Ecto neural progenitor cell (in vitro differentiated cells): ENCODE measurements around the gene SUGCT.

Source experiments
- DNase-seq: peaks from one replicate; pipeline ENCODE4 v3.0.0-alpha.2; 2018; ENCODE audit warnings: low spot score

SUGCT gene

DNA sequence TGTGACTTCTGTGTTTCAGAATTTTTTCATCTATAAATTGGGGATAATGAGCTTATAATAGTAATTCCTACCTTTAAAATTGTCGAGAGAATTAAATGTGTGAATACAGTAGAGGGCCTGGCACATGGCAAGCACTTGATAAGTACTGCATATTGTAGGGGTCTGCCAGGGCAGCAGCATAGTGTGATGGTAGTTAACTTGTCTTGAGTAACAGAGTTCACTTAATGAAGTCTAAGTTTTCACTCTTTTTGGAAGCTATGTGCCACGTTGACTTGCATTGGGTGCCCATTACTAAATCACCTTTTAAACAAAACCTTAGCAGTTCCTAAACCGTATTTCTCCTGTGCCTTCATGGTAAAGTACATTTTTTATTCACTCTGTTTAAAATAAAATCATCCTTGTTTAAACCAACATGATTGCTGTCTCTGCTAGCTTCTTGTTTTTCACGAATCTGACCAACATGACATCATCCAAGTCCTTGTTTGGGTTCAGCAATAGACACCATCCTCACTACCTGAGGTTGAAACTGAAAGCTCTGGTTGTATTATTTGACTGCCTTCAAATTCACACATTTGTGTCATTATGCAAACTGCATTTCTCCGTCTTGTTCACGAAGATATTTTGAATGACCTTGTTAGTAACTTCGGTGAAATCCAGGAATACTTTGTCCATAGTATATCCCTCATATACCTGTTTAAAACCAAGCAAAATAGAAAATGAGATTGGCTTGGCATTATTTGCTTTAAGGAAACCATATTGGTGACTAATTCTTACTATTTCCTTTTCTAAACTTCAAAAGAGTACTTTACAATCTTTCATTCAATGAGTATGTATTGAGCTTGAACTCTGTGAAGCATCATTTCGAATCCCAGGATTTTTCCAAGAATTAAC, 340.2 kb downstream of the SUGCT start:
- DNase-seq = no peak

DNA sequence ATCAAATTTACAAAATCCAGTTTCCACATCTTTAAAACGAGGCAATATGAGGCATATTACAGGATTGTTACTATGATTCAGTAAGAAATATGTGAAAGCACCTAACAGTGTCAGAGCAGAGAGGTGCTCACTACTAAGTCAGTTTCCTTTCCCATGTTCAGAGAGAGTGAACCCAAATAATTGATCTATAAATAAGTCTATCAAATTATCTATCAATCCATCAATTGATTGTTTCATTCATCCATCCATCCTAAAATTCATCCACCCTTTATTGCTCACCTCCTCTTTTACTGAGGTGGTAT, 340.8 kb downstream of the SUGCT start:
- no peak for DNase-seq

DNA sequence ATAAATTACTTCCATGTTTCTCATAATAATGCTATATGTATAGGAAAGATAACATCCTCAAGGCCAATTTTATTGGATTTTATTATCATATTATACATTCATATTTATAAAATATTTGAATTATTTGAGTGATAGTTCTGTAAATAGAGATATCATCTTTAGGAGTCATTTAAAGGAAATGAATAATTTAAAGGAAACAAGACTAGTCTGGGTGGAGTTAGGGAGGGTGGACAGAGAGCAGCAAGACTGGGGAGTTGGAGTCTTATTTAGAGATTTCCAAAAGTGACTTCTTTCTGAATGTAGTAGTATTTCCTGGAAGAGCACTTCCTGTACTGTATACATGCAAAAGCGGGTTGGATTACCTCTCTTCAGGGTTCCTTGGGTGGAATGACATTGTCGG, 342.3 kb downstream of the SUGCT start:
- DNase-seq = no peak

DNA sequence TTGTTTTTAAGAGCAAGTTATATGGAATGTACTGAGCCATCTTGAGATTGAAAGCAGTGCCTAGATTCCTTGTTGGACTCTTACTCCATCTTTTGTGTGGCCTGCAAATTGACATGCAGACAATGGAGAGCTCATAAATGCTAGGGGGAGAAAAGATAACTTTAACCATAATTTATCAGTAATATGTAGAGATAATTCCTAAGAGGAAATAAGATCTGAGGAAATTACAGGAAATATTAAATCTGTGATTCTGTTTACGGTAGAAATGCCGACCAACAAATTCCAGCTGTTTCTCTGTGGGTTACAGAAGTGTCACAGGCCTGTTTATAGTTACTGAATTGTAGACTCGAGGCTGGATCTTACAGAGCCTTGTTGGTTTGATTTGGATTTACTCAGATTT, 348.0 kb downstream of the SUGCT start:
- no peak for DNase-seq

DNA sequence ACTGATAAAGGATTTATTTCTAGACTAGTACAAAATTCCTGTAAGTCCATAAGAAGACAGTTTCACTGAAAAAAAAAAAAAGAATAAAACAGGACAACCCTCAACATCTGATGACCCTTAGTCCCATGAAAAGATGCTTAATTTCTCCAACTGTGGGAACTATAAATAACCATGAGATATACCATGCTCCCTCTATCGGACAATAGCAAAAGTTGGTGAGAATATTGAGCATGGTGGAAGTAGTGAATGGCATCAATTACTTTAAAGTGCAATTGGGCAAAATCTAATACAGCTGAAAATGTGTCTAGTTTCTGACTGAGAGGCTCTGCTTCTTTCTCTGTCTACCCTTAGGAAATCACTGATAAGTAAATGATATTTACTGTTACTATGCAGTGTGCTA, 348.8 kb downstream of the SUGCT start:
- DNase-seq = no peak

DNA sequence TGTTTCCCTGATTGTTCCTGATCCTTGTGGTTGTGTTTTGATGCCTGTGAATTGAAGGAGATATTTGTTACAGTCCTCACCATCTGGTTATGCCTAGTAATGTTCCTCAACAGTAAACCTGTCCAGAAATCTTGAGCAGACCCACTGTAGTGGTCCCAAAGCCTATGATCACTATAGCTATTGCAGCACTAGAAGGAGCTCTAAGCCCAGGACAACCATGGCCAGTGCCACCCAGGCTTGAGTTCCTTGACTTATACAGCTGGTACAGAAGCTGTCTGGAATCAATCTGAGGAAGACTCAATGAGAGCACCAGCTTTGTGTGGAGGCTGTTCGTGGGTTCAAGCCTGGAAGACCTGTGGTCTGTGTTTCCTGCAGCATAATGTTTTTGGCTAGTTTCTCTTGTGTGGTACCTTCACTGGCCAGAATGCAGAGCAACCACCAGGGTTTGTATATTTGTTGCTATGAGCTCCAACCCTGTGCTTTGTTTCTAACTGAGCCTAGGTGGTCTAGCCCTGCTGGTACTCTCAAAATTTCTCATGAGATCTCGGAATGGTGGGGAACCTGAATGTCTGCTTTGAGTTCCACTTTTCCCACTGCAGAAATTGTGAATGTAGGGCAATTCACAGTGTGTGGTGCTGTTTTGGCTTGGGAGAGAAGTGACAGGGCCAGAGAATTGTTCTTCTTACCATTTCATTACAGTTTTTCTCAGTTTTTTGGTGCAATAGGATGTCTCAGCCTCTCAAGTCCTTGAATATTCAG, 355.2 kb downstream of the SUGCT start:
- no peak for DNase-seq

DNA sequence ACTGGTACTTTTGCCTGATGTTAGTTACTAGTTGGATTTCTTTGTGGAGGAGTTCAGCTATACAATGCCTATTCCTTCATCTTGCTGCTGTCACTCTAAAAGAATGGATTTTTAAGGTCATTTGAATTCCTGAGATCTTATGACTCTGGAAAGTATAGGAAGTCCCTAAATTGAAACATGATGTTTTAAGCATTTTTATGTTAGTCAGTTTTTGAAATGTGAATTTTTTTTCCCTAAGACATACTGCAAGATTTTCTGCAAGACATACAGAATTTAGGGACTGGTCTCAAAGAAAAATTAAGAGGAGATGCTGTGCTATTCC, 355.8 kb downstream of the SUGCT start:
- no peak for DNase-seq

DNA sequence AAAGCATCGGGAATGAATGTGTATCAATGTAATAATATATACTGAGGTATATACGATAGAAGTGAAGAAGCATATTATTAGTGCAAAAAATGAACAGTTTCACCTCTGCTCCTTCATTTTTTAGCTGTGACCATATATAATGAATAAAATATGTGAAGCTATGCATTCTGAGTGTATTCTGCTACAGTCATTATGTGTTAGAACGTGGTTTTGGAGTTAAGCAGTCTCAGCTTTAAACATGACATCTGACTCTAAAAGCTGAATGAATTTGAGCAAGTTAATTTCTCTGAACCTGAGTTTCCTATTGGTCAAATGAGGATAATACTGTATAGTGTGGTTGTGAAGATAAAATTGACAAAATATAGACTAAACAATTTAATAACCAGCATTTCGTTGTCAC, 358.1 kb downstream of the SUGCT start:
- no peak for DNase-seq

DNA sequence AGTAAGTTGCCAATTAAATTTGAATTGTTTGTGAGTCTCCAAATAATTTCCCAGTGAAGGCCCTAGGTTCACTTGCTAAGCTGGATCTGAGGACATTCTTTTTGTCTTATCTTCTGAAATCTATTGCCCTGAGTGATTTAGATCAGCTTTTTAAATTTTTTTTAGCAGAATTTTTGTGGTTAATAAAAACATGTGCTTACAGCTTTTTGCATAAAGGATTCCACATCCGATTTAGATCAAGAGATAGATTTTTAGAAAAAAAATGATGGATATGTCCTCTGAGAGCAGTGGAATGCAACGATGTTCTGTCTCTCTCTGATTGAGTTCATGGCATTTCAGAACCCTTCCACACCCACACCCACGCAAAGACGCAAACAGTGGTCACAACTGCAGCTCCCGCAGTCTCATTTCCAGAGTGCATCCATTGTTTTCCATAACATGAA, 358.8 kb downstream of the SUGCT start:
- no peak for DNase-seq

DNA sequence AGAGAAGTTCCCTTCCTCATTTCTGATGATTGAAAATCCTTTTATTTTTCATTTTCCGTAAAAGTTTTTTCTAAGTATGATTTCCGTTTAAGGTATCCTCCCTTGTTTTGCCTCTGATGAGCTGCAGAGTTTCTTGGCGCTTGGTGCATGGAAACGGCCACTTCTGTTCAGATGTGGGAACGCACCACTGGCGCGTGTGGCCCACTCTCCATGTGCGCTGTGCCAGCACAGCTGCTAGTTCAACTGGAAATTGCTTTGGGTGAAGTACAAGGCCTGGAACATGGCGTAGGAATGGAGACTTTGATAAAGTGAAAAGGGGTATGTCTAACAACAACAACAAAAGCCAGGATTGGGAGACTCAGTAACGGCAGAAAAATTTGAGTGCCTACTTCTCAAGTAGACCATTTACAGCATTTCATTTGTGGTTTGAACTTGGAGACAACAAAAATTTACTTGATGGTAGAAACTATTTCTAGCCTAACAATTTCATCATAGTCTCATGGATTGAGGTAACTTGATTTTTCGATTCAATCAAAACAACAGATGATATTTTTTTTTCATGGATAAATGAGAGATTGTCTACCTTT, 364.2 kb downstream of the SUGCT start:
- no peak for DNase-seq

DNA sequence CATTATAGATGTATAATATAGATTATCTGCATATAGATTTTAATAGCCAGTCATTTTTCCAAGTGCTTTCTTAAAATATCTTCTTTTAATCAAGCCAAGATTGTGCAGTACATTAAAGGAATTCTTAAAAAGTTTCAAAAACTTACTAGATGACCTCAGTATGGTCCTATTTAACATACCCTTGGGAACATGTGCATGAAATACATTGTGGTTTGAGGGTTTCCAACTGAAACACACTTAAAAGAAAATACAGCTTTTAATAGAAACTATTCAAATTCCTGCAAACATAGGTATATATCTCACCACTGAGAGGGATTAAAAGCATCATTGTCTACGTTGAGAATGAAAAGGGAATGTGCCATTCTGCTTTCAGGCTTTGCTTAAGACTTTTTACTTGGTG, 364.9 kb downstream of the SUGCT start:
- no peak for DNase-seq

DNA sequence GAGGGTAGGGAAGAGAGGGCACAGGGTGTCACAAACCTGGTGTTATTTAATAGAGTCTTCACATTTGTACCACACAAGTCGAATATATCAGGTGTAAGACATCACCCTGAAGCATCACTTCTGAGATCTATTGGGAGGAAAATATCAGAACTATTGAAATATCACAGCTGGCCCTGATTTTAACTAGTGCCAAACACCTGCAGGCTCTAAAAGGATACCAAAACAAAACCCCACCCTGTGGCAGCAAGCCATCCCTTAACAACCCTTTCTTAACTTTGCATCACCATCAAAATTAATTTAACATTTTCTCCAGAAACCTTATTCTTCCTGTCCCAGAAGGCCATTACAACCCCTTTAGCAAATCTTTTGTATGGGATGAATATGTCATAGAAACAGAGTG, 365.4 kb downstream of the SUGCT start:
- no peak for DNase-seq

DNA sequence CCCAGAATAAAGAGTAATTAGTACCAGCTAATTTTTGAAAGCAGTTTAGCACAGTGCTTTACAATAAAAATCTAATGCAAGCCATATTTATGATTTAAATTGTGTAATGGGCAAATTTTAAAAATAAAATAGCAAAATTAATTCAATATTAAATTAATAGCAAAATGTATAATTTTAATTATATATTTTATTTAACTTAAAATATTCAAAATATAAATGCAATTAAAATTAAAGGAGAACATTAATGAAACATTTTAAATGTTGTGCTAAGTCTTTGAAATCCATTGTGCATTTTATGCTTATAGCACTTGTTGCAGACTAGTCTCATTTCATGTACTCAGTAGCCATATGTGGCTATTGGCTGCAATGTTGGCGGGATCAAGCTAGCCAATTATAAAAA, 367.6 kb downstream of the SUGCT start:
- no peak for DNase-seq

DNA sequence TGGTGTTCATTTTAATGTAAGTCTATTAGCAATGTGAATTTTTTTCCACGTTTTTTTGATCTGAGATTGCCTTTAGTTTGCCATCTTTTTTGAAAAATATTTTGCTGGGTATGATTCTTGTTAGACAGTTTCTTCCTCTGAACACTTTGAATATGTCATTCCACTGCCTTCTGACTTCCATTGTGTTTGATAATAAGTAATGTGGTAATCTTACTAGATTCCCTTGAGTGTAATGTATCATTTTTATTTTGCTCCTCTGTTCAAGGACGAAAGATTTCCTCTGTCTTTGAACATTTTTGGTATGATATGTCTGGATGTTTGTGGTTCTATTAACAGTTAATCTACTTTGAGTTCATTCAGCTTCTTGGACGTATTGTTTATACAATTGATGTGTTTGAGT, 371.4 kb downstream of the SUGCT start:
- no peak for DNase-seq

DNA sequence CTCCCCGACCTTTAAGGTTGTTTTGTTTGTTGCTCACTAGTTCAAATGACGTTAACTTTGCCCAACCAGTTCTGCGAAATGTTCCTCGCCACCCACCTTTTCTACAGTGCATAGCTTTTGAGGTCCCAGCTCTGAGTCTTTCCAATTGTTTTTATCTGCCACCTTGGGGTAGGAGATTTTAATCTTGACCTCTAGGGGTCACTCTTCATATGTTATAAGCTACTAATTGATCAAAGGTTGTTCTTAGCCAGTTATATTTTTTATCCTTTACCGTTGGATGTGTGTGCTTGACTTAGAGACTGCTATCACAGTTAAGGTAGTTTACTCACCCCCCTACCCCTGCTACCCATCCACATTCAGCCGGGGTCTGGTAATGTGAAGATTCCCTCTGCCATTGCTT, 372.4 kb downstream of the SUGCT start:
- DNase-seq = no peak

DNA sequence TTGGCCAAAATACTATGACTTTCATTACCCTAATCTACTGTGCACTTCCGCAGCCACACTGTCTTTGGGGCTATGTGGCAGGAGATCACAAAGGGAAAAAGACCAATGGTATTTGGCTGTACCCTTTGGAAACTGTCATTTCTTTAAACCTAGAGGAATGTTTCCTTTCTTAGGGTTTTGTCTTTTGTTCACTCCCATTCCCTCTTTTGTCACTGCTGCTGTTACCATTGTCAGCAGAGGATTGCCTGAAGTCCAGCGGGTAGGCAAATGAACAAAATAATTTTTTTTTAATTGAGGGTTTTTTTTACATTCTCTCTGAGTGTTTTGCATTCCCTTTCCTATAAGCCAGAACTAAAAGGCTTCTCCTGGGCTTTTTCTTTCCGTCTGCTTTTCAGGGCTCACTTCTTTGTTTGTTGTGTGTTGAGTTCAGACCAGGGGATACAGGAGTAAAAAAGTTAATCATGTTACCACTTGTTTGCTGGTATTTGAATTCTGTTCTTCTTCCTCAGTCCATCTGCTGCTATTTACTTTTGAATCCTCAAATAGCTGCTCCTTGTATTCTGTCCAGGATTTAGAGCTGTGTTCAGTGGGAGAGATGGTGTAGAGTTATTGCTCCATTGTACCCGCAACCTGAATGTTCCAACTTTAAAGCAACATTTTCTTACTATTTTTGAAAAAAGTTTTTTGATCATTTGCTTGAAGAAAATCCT, 374.6 kb downstream of the SUGCT start:
- no peak for DNase-seq

DNA sequence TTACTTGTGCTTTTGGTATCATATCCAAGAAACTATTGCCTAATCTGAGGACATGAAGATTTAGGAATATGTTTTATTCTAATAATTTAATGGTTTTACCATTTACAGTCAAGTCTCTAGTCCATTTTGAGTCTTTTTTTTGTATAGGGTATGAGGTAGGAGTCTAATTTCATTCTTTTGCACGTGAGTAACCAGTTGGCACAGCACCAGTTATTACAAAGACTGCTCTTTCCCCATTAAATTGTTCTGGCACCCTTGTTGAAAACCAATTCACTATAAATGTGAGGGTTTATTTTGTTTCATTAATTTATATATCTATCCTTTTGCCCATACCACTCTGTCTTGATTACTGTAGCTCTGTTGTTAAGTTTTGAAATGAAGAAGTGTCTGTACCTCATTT, 381.6 kb downstream of the SUGCT start:
- DNase-seq = no peak

DNA sequence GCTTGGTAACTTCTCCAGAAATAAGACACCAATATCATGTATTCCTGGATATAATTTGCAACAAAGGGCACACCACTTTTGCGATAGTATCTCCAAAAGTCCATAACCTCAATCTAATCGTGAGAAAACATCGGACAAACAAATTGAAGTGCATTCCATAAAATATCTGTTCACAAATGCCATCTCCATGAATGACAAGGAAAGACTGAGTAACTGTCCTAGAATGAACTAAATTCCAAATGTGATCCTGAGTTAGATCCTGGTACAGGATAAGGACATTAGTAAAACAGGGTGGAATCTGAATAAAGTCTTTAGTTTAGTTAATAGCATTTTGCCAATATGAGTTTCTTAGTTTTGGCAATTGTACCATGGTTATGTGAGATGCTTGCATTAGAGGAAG, 384.2 kb downstream of the SUGCT start:
- DNase-seq = no peak

DNA sequence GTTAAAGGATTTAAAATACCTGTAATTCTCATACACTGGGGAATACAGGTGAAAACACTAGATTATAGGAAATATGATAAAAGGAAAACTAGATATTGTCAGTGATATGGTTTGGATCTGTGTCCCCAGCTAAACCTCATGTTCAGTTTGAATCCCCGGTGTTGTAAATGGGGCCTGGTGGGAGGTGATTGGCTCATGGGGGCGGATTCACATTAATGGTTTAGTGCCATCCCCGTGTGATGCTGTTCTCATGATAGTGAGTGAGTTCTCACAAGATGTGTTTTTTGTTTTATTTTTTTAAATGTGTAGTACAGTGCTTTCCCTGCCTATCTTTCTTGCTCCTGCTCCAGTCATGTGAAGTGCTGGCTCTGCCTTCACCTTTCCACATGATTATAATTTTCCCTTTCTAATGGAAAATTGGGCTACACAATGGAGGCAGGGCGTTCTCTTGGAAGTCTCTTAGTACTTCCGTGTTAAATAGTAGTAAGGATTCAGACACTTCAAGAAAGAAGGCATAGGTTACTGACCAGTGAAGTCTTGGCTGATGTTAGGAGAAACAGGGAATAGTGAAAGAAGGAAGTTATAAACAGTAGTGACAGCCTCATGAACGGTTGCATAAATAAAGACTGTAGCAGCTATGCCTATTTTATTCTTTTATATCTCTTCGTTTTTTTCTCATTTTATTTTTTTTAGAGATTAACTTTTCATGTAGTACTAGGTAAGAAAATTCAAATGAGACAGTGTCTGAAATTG, 386.4 kb downstream of the SUGCT start:
- DNase-seq = no peak

DNA sequence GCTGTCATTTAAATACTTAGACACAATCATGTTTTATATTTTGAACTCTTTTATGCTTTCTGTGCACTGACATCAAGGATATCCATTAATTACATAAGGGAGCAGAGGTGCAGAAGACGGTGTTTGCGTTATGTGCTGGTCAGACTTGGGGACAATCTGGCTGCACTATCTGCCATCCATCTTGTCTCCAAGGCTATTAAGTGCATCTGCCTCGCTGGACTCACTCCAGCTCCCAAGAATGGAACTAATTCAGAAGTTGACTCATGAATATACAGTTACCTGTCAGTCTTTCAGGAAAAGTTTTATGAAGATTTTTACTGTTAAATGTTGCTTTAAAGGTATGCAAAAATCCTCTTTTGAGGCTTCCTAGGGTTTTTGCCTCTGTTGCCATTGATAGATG, 391.0 kb downstream of the SUGCT start:
- no peak for DNase-seq

DNA sequence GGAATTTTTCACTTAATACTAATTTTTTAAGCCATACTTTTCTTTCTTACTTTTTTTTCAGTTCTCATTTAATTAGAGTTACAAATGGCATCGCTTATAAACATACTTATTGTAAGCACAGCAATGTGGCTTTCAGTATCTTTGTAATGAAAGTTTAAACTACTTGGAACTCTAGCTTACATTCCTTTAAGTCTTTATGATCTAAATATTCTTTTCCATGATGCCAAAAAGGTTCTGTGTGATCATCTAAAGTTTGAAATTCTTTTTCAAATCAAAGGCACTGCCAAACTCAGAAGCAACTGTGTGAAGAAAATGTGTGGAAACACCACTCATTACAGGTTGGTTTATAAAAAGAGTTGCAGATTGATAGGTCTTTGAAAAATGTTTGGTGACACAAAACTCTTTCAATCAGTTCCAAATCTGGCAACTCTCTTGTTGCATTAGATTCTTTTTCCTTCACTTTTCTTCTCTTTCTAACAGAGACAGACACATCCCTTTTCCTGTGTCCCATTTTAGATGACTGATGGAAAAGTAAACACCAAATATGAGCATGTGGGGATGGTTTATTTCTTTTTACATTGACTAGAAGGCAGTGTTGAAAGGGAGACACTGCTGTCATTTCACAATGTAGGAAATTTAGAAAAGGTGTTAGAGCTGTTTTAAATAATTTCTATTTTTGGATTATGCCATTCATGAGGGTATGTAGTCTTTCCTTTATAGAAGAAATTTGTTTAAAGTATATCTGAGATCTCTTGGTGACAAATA, 392.3 kb downstream of the SUGCT start:
- no peak for DNase-seq
